Measurements from ENCODE around the gene PARVA.
A peak's percentile ranks its signal among the peaks of the same experiment; 100 is the strongest.

DNA sequence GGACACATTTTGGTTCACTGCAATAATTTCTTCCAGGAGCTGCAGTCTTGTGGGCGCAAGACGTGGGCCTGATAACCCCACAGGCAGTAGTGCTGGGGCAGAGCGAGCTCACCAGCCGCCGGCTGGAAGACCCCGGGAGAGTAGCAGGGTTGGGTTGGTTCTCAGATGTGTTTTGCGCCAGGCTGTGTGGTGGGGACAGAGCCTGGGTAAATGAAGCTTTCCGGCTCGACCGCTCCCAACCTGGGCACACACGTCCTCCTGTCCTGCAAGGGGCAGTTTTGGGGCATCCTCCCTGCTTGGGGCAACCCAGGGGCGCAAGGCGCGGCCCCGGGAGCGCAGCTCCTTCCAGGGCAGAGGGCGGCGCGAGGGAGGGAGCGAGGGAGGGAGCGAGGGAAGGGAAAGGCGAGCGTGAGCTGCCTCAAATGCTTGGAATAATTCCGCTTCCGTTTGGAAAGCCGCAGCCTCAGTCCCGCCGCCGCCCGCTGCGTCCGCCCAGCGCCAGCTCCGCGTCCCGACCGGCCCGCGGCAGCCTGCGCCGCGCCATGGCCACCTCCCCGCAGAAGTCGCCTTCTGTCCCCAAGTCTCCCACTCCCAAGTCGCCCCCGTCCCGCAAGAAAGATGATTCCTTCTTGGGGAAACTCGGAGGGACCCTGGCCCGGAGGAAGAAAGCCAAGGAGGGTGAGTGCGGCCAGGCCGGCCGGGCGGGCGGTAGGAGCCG is at the start of gene PARVA:
- TF ChIP-seq POLR2AphosphoS5 (IDR thresholded peaks at IDR 0.05) (peak in 2 of 3 donors; percentile 68 to 83), CTCF (IDR thresholded peaks at IDR 0.05) (no peak), POLR2A (IDR thresholded peaks at IDR 0.05) (no peak)

Data from stomach (tissue), 4 donors.